Right atrium auricular region (tissue), 2 donors: ENCODE measurements around the gene TMEM217. TPM values are rescaled to one million over a fixed set of nuclear protein-coding genes. Genes with fewer than 3 reads are reported as not detected.
"Not testable (repeated sequence)": the region's sequence is repeated elsewhere in the genome, so short reads cannot be mapped to it uniquely, and the experiment has no call there.

Experiments used
- DNase-seq: peaks from one replicate; pipeline ENCODE4 v3.0.0-alpha.2; 2019; ENCODE audit warnings: low spot score
- H3K27ac ChIP-seq, 2 donors: fragments of 200-600 bp; sonication (generic); 1 replicate in 1 of 2; 2 replicates in 1 of 2; pipeline ENCODE4 v1.5.1; 2016 to 2019
- H3K27me3 ChIP-seq, 2 donors: fragments of 200-600 bp; sonication (generic); one replicate each; pipeline versions ENCODE4 v1.5.1 to v1.6.0; 2017 to 2019
- H3K36me3 ChIP-seq: fragments of 200-600 bp; sonication (generic); one replicate; pipeline ENCODE4 v1.5.1; 2016
- H3K4me1 ChIP-seq, 2 donors: fragments of 200-600 bp; sonication (generic); one replicate each; pipeline versions ENCODE4 v1.5.1 to v1.6.0; 2017 to 2019
- H3K4me3 ChIP-seq, 2 donors: fragments of 200-600 bp; sonication (generic); 1 replicate in 1 of 2; 2 replicates in 1 of 2; pipeline ENCODE4 v1.5.1; 2017 to 2019; ENCODE audit warnings: mild to moderate bottlenecking in 1 of 2, moderate library complexity in 1 of 2
- H3K9me3 ChIP-seq, 2 donors: fragments of 200-600 bp; sonication (generic); one replicate each; pipeline ENCODE4 v1.5.1; 2019
- CTCF ChIP-seq, 2 donors: fragments of 200-600 bp; sonication (generic); IDR thresholded peaks; one replicate each; pipeline ENCODE4 v1.5.1; 2019; ENCODE audit warnings: antibody characterized with exemption in 2 of 2
- total RNA-seq, 2 donors: library from RNA; depleted of rRNA; stranded (reverse); fragments of >200 nt; gene quantifications; one replicate each; pipeline ENCODE4 v1.1.0, GENCODE V29; 2016

TMEM217 gene
- total RNA-seq, result 1 to 10 TPM; 1.3 to 1.4 TPM

GRCh38 chr6:37257634-37258404, at the start of gene TMEM217, which contains the start of gene TBC1D22B:
TMEM217 (minus strand) TSS chr6:37258144; CDS start chr6:37219030, 39,114 bp downstream.
TBC1D22B (plus strand) TSS chr6:37257772; CDS start chr6:37257918, 146 bp downstream.
- Histone ChIP-seq H3K27ac (peak within 1 kb of the TSS; percentile 89 to 96), H3K4me1 (peaks cover 0 to 32% of the 10 kb centered on the region in 2 donors), H3K36me3 (no peaks in the 10 kb centered on the region), H3K9me3 (no peaks in the 10 kb centered on the region), H3K4me3 (peak within 1 kb of the TSS; percentile 82 to 96), H3K27me3 (no peaks in the 10 kb centered on the region)
- TF ChIP-seq CTCF (IDR thresholded peaks at IDR 0.05), result no peak
- peak; percentile 97 for DNase-seq

GRCh38 chr6:37307484-37307883, 49.5 kb upstream of the TMEM217 start:
- DNase-seq, H3K36me3 ChIP-seq, H3K9me3 ChIP-seq, H3K4me3 ChIP-seq, H3K27me3 ChIP-seq: not testable (repeated sequence)
- H3K4me1 ChIP-seq, result peaks cover 0 to 14% of the 10 kb centered on the region in 2 donors
- H3K27ac ChIP-seq, result peak overlapping the region; percentile 39 to 52

- Histone ChIP-seq H3K4me3 (no peak overlapping the region), H3K27me3 (no peaks in the 10 kb centered on the region), H3K36me3 (peaks cover 9% of the 10 kb centered on the region), H3K9me3 (no peaks in the 10 kb centered on the region), H3K27ac (no peak overlapping the region), H3K4me1 (peaks cover 0 to 14% of the 10 kb centered on the region in 2 donors)
- no peak for DNase-seq
- TF ChIP-seq CTCF (IDR thresholded peaks at IDR 0.05), result no peak
Observed at GRCh38 chr6:37306624-37307222, 48.8 kb upstream of the TMEM217 start.

GRCh38 chr6:37305841-37306425, 48.0 kb upstream of the TMEM217 start:
- no peak for TF ChIP-seq CTCF (IDR thresholded peaks at IDR 0.05)
- no peaks in the 10 kb centered on the region for H3K9me3 ChIP-seq
- DNase-seq, result no peak
- H3K36me3 ChIP-seq, result peaks cover 9% of the 10 kb centered on the region
- peaks cover 0 to 14% of the 10 kb centered on the region in 2 donors for H3K4me1 ChIP-seq
- H3K4me3 ChIP-seq, result no peak overlapping the region
- H3K27me3 ChIP-seq, result no peaks in the 10 kb centered on the region
- no peak overlapping the region for H3K27ac ChIP-seq

GRCh38 chr6:37304766-37305165, 46.8 kb upstream of the TMEM217 start:
- peaks cover 9% of the 10 kb centered on the region for H3K36me3 ChIP-seq

More at GRCh38 chr6:37304766-37305165, 46.8 kb upstream of the TMEM217 start:
- TF ChIP-seq CTCF (IDR thresholded peaks at IDR 0.05), result no peak
- Histone ChIP-seq H3K9me3 (no peaks in the 10 kb centered on the region), H3K4me1 (peaks cover 0 to 14% of the 10 kb centered on the region in 2 donors), H3K4me3 (no peak overlapping the region), H3K27ac (no peak overlapping the region), H3K27me3 (no peaks in the 10 kb centered on the region)
- no peak for DNase-seq
